Ramos (cell line): ENCODE measurements around the gene CLPTM1L.

ENCODE experiments used
- in situ Hi-C: fragments of 300-500 bp; cut with MboI; formaldehyde crosslinking; loops from one replicate; pipeline ENCODE4 v1.14.3; 2022; ENCODE audit warnings: low sequenced_read_pairs; ENCODE audit not compliant: unreplicated experiment

CLPTM1L gene

GRCh38 chr5:1344975-1345838 lies at the start of gene CLPTM1L:
Gene CLPTM1L (minus strand): TSS chr5:1345099. CDS start chr5:1344841, 258 bp downstream.
- in situ Hi-C loops: no loop called here

GRCh38 chr5:1393571-1394501 lies 48.9 kb upstream of the CLPTM1L start:
- in situ Hi-C loops: no loop called here

- in situ Hi-C loops: no loop called here
These were observed 48.1 kb upstream of the CLPTM1L start for GRCh38 chr5:1392801-1393565.

GRCh38 chr5:1392261-1392660 lies 47.4 kb upstream of the CLPTM1L start:
- in situ Hi-C loops: no loop called here

- in situ Hi-C loops: no loop called here
These were observed 46.8 kb upstream of the CLPTM1L start for GRCh38 chr5:1391691-1392090.

- in situ Hi-C loops: no loop called here
These were observed 46.1 kb upstream of the CLPTM1L start for GRCh38 chr5:1390861-1391600.

- in situ Hi-C loops: no loop called here
These were observed 45.4 kb upstream of the CLPTM1L start for GRCh38 chr5:1390333-1390732.

- in situ Hi-C loops: no loop called here
These were observed 43.6 kb upstream of the CLPTM1L start for GRCh38 chr5:1388383-1388967.

GRCh38 chr5:1387876-1388275 lies 43.0 kb upstream of the CLPTM1L start:
- in situ Hi-C loops: no loop called here

- in situ Hi-C loops: no loop called here
These were observed 42.3 kb upstream of the CLPTM1L start for GRCh38 chr5:1387059-1387755.

GRCh38 chr5:1386274-1386717 lies 41.4 kb upstream of the CLPTM1L start:
- in situ Hi-C loops: no loop called here

- in situ Hi-C loops: no loop called here
These were observed 40.7 kb upstream of the CLPTM1L start for GRCh38 chr5:1385395-1386273.

- in situ Hi-C loops: no loop called here
These were observed 39.6 kb upstream of the CLPTM1L start for GRCh38 chr5:1384521-1384920.

- in situ Hi-C loops: no loop called here
These were observed 39.0 kb upstream of the CLPTM1L start for GRCh38 chr5:1383886-1384401.

- in situ Hi-C loops: no loop called here
These were observed 38.4 kb upstream of the CLPTM1L start for GRCh38 chr5:1383344-1383743.

- in situ Hi-C loops: no loop called here
These were observed 37.4 kb upstream of the CLPTM1L start for GRCh38 chr5:1382248-1382700.
